GM12878 (cell line): Measurements from ENCODE around the gene IRX6. TPM values are rescaled to one million over a fixed set of nuclear protein-coding genes. Genes with fewer than 3 reads are reported as not detected.

Experiments
- ATAC-seq: fragments of 200-7000 bp; cut with Tn5 transposase; 3 replicates; pipeline ENCODE4 v1.9.1; 2020; ENCODE audit warnings: mild to moderate bottlenecking, moderate library complexity
- Bru-seq: library from RNA; stranded (reverse); fragments of 400-500 nt; gene quantifications from one replicate; lab custom pipeline; 2021; lab: Mats Ljungman, UMichigan
- BruChase-seq, 2 experiments: library from RNA; stranded (reverse); fragments of 400-500 nt; gene quantifications; one replicate each; lab custom pipeline; 2021; lab: Mats Ljungman, UMichigan
- BruUV-seq: library from RNA; stranded (reverse); fragments of 400-500 nt; replicated peaks from 2 replicates; lab custom pipeline; 2021; lab: Mats Ljungman, UMichigan
- CTCF ChIA-PET: fragments of 300-600 bp; sonication (Branson Sonifier 250); formaldehyde crosslinking; extraction: SDS; loops from one replicate; lab custom pipeline; 2021; ENCODE audit warnings: inconsistent platforms; lab: Yijun Ruan, JAX
- POLR2A ChIA-PET: fragments of 350-600 bp; formaldehyde crosslinking; extraction: SDS; loops from one replicate; lab custom pipeline; 2021; ENCODE audit warnings: inconsistent platforms; lab: Charles Lee
- RAD21 ChIA-PET: fragments of 300-600 bp; sonication (Branson Sonifier 250); formaldehyde crosslinking; loops from one replicate; lab custom pipeline; 2023; ENCODE audit warnings: antibody characterized with exemption; ENCODE audit not compliant: unreplicated experiment; lab: Charles Lee
- SMC1A ChIA-PET: fragments of 300-600 bp; sonication (Branson Sonifier 250); formaldehyde crosslinking; loops from one replicate; lab custom pipeline; 2023; ENCODE audit not compliant: unreplicated experiment, uncharacterized antibody; lab: Charles Lee
- DNase-seq: peaks from one replicate; pipeline ENCODE4 v3.0.0-alpha.2; 2011; ENCODE audit warnings: low read depth, low spot score
- FAIRE-seq: peaks from 3 replicates; lab custom pipeline; 2011; peaks lifted over from hg19 to GRCh38; lab: Jason Lieb, UNC
- H2AFZ ChIP-seq: 2 replicates; pipeline ENCODE4 v1.6.0; 2011; ENCODE audit warnings: low read depth, low read length, control low read depth; ENCODE audit not compliant: control insufficient read depth
- H3K27ac ChIP-seq: 2 replicates; pipeline ENCODE4 v1.5.1; 2011; ENCODE audit warnings: control low read depth; ENCODE audit not compliant: control insufficient read depth, insufficient read depth
- H3K27me3 ChIP-seq, 2 experiments: replicated peaks in 1 of 2; 2 replicates each; pipeline versions ENCODE4 v1.6.0 to v1.6.1; 2011; ENCODE audit warnings: low read length in 1 of 2; ENCODE audit not compliant: control insufficient read depth in 2 of 2, insufficient read depth in 2 of 2
- H3K36me3 ChIP-seq, 2 experiments: 2 replicates each; pipeline ENCODE4 v1.5.1; 2011; ENCODE audit warnings: low read length in 1 of 2; ENCODE audit not compliant: control insufficient read depth in 2 of 2, insufficient read depth in 2 of 2
- H3K4me1 ChIP-seq: 2 replicates; pipeline ENCODE4 v1.6.1; 2011; ENCODE audit warnings: mild to moderate bottlenecking, low read length, moderate library complexity, mixed read lengths; ENCODE audit not compliant: control insufficient read depth, insufficient read depth
- H3K4me2 ChIP-seq: 2 replicates; pipeline ENCODE4 v1.6.0; 2011; ENCODE audit warnings: control low read depth; ENCODE audit not compliant: control insufficient read depth, insufficient read depth
- H3K4me3 ChIP-seq: fragments of 200-600 bp; sonication (generic); 2 replicates; pipeline ENCODE4 v1.5.1; 2016
- H3K79me2 ChIP-seq: 2 replicates; pipeline ENCODE4 v1.6.0; 2011; ENCODE audit warnings: low read length; ENCODE audit not compliant: control insufficient read depth, insufficient read depth
- H3K9ac ChIP-seq: 2 replicates; pipeline ENCODE4 v1.8.0; 2011; ENCODE audit warnings: low read length, control low read depth, mixed read lengths; ENCODE audit not compliant: control insufficient read depth, insufficient read depth
- H3K9me3 ChIP-seq: replicated peaks from 3 replicates; pipeline ENCODE4 v1.5.1; 2011; ENCODE audit warnings: mild to moderate bottlenecking, low read length; ENCODE audit not compliant: control insufficient read depth, insufficient read depth
- H4K20me1 ChIP-seq: 2 replicates; pipeline ENCODE4 v1.6.0; 2011; ENCODE audit not compliant: control insufficient read depth, insufficient read depth
- CTCF ChIP-seq, 3 experiments: IDR thresholded peaks in 2 of 3; conservative IDR thresholded peaks in 1 of 3; 2 replicates each; pipeline ENCODE4 v1.5.1; 2011; ENCODE audit warnings: low read depth in 3 of 3, low read length in 3 of 3, mild to moderate bottlenecking in 3 of 3, control low read depth in 2 of 3, moderate library complexity in 2 of 3, inconsistent platforms in 1 of 3, mixed read lengths in 1 of 3; ENCODE audit not compliant: control insufficient read depth in 2 of 3, insufficient read depth in 1 of 3; ENCODE audit errors: extremely low read depth in 1 of 3
- TBL1XR1 ChIP-seq: IDR thresholded peaks from 2 replicates; pipeline ENCODE4 v1.6.1; 2012; ENCODE audit warnings: low read depth, low read length, improper control_type of control experiment
- WGBS: methylation state at CpG from one replicate; pipeline ENCODE4 v1.1.6; 2016; ENCODE audit warnings: low lambda C conversion rate; ENCODE audit not compliant: insufficient replicate concordance, insufficient coverage; ENCODE audit errors: missing lambda C conversion rate; 5-methylcytosine and 5-hydroxymethylcytosine counted together
- in situ Hi-C: fragments of 300-500 bp; cut with MboI; formaldehyde crosslinking; loops from 9 replicates; pipeline ENCODE4 v1.14.3; 2018; ENCODE audit warnings: mixed read lengths
- intact Hi-C: fragments of 100-400 bp; cut with micrococcal nuclease; formaldehyde crosslinking; loops from one replicate; pipeline ENCODE4 v1.14.2; 2022; ENCODE audit not compliant: unreplicated experiment
- long read RNA-seq, 2 experiments: library from polyadenylated mRNA; unstranded; transcript quantifications; one replicate each; pipeline ENCODE4 v2.0.0, GENCODE V29; 2019 to 2020
- polyA minus RNA-seq, 3 experiments: library from RNA; depleted of rRNA, polyadenylated mRNA; stranded (reverse); fragments of >200 nt; gene quantifications; 2 replicates each; pipeline ENCODE4 v1.2.3, GENCODE V29; 2011
- polyA plus RNA-seq, 11 experiments: library from polyadenylated mRNA; depleted of rRNA in 4 of 11; unstranded in 6 of 11; stranded (reverse) in 5 of 11; fragments of >200 nt; fragmentation: Nextera tagmentation in 4 of 11; fragmentation: Illumina TruSeq in 1 of 11; extraction: Ambion mirVana in 4 of 11; extraction: Trizol in 1 of 11; gene quantifications; 1 replicate in 1 of 11; 2 replicates in 10 of 11; pipeline versions ENCODE4 v1.2.1 to v1.2.3, GENCODE V29; 2011 to 2016; ENCODE audit warnings: inconsistent platforms in 2 of 11, missing spikeins in 2 of 11, low read depth in 1 of 11
- total RNA-seq, 4 experiments: library from RNA; depleted of rRNA in 3 of 4; stranded (reverse); fragments of >200 nt in 3 of 4; fragmentation: Illumina TruSeq in 1 of 4; extraction: Trizol in 1 of 4; gene quantifications; 2 replicates each; pipeline versions ENCODE4 v1.2.1 to v1.2.3, GENCODE V29; 2013 to 2021

The IRX6 gene
- total RNA-seq (2013; cell fraction: nucleolus; rRNA removed) = not detected in 2 replicates
- total RNA-seq (2014; rRNA removed) = not detected in 2 replicates
- not detected in 2 replicates for total RNA-seq (2014; rRNA removed; fragmentation: Illumina TruSeq; extraction: Trizol)
- total RNA-seq (2021) = not detected in 2 replicates
- not detected for polyA plus RNA-seq (2011; ENCODE audit: low read depth)
- not detected in 2 replicates for polyA plus RNA-seq (2011; rRNA removed)
- polyA plus RNA-seq (2011; cell fraction: cytosol; rRNA removed) = not detected in 2 replicates
- not detected in 2 replicates for polyA plus RNA-seq (2011; cell fraction: nucleus; rRNA removed)
- not detected in 2 replicates for polyA plus RNA-seq (2012)
- not detected in 2 replicates for polyA plus RNA-seq (2014; fragmentation: Illumina TruSeq; extraction: Trizol)
- polyA plus RNA-seq (2014; fragmentation: Nextera tagmentation; extraction: Ambion mirVana) = not detected
- polyA plus RNA-seq (2014; rRNA removed) = not detected in 2 replicates
- not detected for polyA plus RNA-seq (2016; fragmentation: Nextera tagmentation; extraction: Ambion mirVana)
- not detected in 2 replicates for polyA minus RNA-seq (2011; rRNA and poly(A)+ RNA removed)
- polyA minus RNA-seq (2011; cell fraction: cytosol; rRNA and poly(A)+ RNA removed) = not detected in 2 replicates
- polyA minus RNA-seq (2011; cell fraction: nucleus; rRNA and poly(A)+ RNA removed) = not detected in 2 replicates
- percentile 10 among the genes with signal in this experiment for Bru-seq, nascent RNA
- BruChase-seq, experiment 1, labeled RNA remaining after a 6-hour chase = not detected
- BruChase-seq, experiment 2, labeled RNA remaining after a 2-hour chase = not detected
- long read RNA-seq, experiment 1 = 0 reads
- long read RNA-seq, experiment 2 = 0 reads

DNA sequence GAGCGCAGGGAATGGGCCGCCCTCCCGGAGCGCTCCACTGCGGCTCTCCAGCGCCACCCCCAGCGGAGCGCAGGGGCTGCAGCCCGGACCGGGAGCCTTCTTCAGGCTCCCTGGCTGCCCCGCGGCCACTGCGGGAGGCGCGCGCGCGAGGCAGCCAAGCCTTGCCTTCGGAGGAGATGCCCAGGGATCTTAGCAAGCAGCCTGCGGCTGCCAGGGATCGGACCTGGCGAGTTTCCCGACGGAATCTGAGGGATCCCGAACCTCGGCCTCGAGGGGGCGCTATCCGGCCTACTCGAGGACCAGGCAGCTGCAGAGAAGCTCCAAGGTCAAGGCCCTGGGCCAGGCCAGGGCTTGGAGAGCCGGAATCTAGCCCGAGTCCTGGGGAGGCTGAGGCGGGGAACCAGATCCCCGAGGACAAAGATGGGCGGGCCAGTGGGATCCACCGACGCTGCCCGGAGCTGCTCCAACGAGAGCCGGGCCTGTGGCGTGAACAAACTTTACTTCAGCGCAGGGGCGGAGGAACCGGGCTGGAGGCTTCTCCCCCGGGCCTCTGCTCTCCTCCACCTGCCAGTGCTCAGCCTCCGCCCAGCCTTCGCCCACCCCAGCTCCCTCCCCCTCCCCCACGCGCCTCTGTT, at the start of gene IRX6:
Gene IRX6 (plus strand): TSS at position 567 of the 635 bp plus-strand sequence. CDS start 889 bp downstream, outside the sequence.
- Histone ChIP-seq H2AFZ (no peak within 1 kb of the TSS), H3K27me3 (no peaks in the 10 kb centered on the region), H3K4me3 (no peak within 1 kb of the TSS), H4K20me1 (no peaks in the 10 kb centered on the region), H3K79me2 (no peaks in the 10 kb centered on the region), H3K36me3 (no peaks in the 10 kb centered on the region), H3K27ac (no peak within 1 kb of the TSS), H3K9ac (no peak within 1 kb of the TSS), H3K4me2 (no peak within 1 kb of the TSS), H3K9me3 (no peaks in the 10 kb centered on the region), H3K4me1 (no peaks in the 10 kb centered on the region)
- no TSS peak for BruUV-seq
- FAIRE-seq (no peak), DNase-seq (no peak), ATAC-seq (0 out of 3 replicates have a peak, but pooled peaks have one; percentile 21)
- ChIA-PET SMC1A (no interaction called here), POLR2A (no interaction called here), RAD21 (no interaction called here), CTCF (interaction anchor here (0.6 kb wide), 1 partner anchor 145 kb away, joined by 3 read pairs; no protein-coding TSS in a partner anchor)
- intact Hi-C loops = no loop called here
- 28% methylated on average over 36 of the region's 49 CpGs for WGBS
- TF ChIP-seq CTCF (IDR thresholded peaks at IDR 0.05 in 2 of 3, conservative IDR thresholded peaks at IDR 0.05 in 1 of 3; ENCODE audit: control insufficient read depth in 2 of 3, extremely low read depth in 1 of 3, insufficient read depth in 1 of 3, low read depth in 3 of 3, low read length in 3 of 3) (0 out of 6 replicates have a peak, but pooled peaks of 1 of the 3 experiments have one; percentile 17), TBL1XR1 (no peak)
- in situ Hi-C loops = no loop called here
